ENCODE results near the gene LAMC2.

DNA sequence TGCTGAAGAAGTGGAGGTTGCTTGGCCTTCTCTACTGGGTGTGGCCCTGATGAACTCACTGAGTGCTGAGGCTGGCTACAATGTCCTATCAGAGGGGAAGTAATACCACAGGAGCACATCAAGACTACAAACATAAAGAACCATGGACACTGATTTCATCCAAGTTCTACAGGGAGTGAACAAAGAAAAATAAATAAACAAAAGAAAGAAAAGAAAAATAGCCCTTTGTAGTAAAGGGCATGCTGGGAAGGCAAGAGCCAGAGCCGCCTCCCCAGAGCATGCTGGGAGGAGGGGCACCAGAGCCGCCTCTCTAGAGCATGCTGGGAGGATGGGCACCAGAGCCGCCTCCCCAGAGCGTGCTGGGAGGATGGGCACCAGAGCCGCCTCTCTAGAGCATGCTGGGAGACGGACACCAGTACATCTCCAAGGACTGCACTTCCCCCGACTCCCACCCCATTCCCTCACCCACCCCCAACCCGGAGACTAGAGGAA lies 65.9 kb downstream of the LAMC2 start:
- TF ChIP-seq POLR2AphosphoS5 (IDR thresholded peaks at IDR 0.05; ENCODE audit: insufficient read depth in 1 of 2, low read depth in 1 of 2) = no peak
- TF ChIP-seq, protein P1, sequence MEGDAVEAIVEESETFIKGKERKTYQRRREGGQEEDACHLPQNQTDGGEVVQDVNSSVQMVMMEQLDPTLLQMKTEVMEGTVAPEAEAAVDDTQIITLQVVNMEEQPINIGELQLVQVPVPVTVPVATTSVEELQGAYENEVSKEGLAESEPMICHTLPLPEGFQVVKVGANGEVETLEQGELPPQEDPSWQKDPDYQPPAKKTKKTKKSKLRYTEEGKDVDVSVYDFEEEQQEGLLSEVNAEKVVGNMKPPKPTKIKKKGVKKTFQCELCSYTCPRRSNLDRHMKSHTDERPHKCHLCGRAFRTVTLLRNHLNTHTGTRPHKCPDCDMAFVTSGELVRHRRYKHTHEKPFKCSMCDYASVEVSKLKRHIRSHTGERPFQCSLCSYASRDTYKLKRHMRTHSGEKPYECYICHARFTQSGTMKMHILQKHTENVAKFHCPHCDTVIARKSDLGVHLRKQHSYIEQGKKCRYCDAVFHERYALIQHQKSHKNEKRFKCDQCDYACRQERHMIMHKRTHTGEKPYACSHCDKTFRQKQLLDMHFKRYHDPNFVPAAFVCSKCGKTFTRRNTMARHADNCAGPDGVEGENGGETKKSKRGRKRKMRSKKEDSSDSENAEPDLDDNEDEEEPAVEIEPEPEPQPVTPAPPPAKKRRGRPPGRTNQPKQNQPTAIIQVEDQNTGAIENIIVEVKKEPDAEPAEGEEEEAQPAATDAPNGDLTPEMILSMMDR (IDR thresholded peaks at IDR 0.05) = no peak

Measured in vagina (tissue), 2 donors.